HG02970 (cell line): Measurements from ENCODE around the gene DLGAP5.

Source experiments
- ATAC-seq: cut with Tn5 transposase; IDR thresholded peaks from one replicate; pipeline ENCODE4 v1.9.1; 2021; ENCODE audit warnings: mild to moderate bottlenecking, moderate library complexity, moderate number of reproducible peaks; ENCODE audit not compliant: unreplicated experiment, low FRiP score

The DLGAP5 gene

GRCh38 chr14:55190906-55191202, 531 bp downstream of the DLGAP5 start:
- no peak for ATAC-seq

- ATAC-seq, result no peak
These were observed 2.6 kb downstream of the DLGAP5 start for GRCh38 chr14:55188686-55189295.

- no peak for ATAC-seq
These were observed 11.0 kb downstream of the DLGAP5 start for GRCh38 chr14:55180434-55180833.

- no peak for ATAC-seq
These were observed 11.4 kb downstream of the DLGAP5 start for GRCh38 chr14:55180006-55180405.

DNA sequence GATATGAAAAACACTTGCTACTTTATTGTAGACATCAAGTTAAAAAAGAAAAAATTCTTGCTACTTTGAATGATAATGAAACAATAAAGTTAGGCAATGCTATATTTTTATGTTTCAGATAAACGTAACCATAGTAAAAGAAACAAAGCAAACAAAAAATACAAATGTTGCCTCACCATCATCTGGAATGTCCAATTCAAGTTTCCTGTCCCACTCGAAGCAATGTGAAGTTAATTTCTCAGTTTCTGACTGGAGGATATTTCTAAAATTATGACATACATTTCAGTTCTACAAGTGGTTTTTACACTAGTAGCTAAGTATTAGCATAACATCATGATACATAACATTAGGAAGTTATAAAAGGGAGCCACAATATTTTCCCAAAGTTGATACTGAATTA, 20.9 kb downstream of the DLGAP5 start:
- no peak for ATAC-seq

DNA sequence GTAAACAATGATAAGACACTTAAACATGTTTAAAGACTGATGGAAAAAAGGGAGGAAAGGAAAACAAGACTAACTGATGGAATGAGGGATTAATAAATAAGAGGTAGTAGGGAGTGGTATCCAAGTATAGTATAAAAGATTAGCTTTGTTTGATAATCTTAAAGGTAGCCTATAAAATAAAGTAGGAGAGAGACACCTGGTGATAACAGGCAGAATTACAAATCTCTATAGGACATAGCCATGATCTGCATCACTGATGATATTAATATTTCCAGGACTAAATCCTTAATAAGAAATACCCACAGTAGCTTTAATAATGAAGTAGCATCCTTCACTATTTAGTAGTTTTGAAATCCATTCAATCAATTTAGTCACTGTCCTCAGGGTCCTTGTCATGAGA, 30.4 kb downstream of the DLGAP5 start:
- no peak for ATAC-seq

DNA sequence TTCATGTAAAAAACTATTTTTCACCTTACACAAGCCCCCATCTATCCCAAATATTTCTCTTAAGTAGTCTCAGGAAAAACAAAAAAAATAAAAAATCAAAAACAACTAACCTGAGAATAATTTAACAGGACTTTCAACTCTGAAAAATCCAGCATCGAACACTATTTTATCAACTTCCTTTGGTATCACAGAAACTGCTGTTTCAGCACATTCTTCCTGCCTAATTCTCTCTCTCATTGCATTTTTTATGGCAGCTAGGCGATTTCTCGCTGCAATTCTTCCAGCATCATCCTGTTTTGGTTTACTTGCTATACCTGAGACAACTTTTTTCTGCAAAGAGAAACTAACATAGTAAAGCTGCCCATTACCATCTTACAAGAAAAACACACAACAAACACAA, 33.0 kb downstream of the DLGAP5 start:
- ATAC-seq, result no peak

DNA sequence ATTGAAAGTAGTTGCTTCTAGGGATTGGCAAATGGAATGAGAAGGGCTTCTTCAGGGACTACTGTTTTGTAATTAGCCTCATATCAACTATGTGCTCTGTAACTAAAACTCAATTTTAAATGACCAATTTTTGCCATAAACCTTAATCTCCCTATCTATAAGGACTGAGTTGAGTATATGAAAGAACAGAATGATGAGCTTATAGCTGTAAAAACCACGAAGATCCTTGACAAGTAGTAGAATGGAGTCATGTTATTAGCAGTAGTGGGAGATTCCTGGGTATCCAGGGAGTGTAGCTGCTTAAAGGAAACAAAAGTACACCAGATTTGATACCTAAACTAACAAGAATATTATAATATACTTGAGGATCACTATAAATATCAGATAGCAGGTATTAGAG, 34.3 kb downstream of the DLGAP5 start:
- no peak for ATAC-seq

DNA sequence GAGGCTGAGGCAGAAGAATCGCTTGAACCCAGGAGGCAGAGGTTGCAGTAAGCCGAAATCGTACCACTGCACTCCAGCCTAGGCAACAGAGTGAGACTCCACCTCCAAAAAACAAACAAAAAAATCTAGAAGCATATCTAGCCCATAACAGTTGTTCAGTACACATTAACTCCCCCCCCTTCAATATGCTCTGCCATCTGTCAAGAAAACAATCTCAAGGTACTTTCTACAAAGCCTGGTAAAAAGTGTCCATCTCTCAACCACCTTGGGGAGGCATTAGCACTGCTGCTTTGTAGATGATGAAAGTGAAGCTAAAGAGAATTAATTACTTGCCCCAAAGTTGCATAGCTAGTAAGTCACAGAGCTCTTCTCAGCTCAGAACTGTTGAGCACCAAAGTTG, 37.4 kb downstream of the DLGAP5 start:
- no peak for ATAC-seq

- no peak for ATAC-seq
These were observed 39.2 kb downstream of the DLGAP5 start for GRCh38 chr14:55152052-55152753.

DNA sequence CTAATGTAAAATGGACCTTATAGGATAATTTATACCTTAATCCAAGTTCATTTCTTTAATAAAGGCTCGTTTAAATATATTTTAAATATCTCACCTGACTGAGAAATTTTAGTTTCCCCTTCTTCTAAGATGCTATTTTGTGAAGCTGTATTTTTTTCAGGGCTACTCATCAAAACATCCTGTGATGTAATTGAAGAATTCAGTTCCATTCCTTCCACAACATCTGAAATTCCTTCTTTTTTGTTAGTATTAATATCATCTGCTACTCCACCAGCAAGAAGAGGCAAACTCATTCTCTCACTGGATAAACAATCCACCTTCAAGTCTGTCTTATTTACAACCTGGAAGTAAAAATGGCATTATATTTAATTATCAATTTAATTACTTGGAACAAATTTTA, 39.8 kb downstream of the DLGAP5 start:
- ATAC-seq, result no peak

- no peak for ATAC-seq
These were observed 45.0 kb downstream of the DLGAP5 start for GRCh38 chr14:55146425-55146824.

DNA sequence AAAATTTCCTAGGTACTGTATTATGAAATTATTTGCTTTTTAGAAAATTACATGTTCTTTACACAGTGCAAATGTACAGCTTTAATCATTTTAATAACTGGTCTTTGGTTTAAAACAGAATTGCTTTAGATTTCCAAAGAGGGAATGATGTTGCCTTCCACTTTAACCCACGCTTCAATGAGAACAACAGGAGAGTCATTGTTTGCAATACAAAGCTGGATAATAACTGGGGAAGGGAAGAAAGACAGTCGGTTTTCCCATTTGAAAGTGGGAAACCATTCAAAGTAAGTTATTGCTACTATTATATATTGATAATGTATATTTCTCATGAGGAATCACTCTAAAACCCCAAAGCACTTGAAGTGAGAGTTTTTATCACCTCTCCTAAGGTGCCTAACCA, 48.9 kb downstream of the DLGAP5 start:
- ATAC-seq, result no peak

- ATAC-seq, result no peak
These were observed 49.6 kb downstream of the DLGAP5 start for GRCh38 chr14:55141825-55142224.

DNA sequence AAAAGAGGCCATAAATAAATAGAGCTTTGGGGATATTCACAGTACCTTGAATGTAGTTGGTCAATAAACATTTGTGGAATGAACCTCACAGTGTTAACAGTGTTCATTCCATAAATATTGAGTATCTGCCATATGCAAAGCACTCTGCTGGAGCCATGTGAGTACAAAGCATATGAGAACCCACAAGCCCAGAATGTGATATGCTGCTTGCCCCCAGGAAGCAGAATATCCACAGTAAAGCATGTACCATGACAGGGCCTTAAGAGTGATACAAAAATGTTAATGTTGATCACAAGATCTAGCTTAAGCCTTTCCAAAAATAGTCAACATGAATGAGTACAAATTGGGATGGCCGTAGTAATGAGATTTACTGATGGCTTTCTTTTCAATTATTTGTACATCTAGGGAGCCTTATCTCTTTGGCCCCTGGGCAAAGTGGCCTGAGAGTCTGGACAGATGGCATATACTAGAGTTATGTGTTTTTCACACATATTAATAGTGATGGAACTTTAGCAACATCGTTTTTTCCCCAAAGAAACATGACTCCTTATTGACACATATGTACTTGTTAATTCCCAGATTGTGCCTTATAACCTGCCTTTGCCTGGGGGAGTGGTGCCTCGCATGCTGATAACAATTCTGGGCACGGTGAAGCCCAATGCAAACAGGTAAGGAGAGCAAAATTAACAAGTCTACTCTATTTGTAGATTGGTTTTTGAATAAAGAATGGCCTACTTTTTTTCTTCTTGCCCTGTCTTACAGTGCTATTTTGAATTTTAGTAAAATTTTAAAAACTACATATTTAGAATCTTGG, 51.5 kb downstream of the DLGAP5 start:
- ATAC-seq, result no peak

DNA sequence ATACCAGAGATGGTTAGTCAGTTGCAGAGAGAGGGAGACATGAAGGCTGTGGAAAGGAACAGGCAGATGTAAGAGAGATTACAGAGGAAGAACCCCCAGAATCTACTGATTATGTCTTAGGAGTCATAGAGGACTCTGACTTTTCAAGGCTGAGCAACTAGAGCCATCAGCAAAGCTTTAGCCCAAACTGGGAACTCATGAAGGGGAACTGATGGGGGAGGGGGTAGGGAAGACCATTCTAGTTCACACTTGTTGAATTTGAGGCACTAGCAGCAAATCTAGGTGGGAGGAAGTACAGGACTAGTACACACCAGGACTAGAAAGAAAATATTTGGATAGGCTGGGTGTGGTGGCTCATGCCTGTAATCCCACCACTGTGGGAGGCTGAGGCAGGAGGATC, 52.2 kb downstream of the DLGAP5 start:
- no peak for ATAC-seq

DNA sequence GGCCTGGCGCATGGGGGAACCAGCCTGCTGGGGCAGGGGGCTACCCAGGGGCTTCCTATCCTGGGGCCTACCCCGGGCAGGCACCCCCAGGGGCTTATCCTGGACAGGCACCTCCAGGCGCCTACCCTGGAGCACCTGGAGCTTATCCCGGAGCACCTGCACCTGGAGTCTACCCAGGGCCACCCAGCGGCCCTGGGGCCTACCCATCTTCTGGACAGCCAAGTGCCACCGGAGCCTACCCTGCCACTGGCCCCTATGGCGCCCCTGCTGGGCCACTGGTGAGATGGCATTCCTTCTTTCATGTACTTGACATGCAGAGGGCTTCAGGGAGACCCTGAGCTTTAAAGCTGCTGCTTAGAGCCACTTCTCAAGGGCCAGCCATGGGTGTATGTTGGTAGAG, 53.3 kb downstream of the DLGAP5 start:
- ATAC-seq, result no peak

GRCh38 chr14:55136885-55137786, 54.2 kb downstream of the DLGAP5 start:
- no peak for ATAC-seq

DNA sequence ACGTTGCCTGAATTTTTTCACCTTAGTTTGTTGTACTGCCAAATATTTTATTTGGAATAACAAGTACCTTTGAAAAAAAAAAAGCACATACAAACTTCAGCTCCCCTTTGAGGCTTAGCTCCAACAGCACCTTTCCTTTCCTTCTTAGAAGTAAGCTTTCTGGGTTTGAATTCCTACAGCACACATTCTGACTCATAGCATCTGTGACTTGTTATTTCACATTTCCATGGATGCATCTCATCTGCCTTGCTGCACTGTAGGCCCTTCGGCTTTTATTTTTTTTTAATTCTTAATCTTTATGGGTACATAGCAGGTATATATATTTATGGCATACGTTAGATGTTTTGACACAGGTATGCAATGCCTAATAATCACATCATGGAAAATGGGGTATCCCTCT, 55.1 kb downstream of the DLGAP5 start:
- ATAC-seq, result no peak

- ATAC-seq, result no peak
These were observed 58.0 kb downstream of the DLGAP5 start for GRCh38 chr14:55133416-55133815.
